Measurements from ENCODE around the gene RUNX2. TPM values are rescaled to one million over a fixed set of nuclear protein-coding genes. Genes with fewer than 3 reads are reported as not detected.

RUNX2 gene
- total RNA-seq, 1 donor from 2014 or later = 6.3 TPM

DNA sequence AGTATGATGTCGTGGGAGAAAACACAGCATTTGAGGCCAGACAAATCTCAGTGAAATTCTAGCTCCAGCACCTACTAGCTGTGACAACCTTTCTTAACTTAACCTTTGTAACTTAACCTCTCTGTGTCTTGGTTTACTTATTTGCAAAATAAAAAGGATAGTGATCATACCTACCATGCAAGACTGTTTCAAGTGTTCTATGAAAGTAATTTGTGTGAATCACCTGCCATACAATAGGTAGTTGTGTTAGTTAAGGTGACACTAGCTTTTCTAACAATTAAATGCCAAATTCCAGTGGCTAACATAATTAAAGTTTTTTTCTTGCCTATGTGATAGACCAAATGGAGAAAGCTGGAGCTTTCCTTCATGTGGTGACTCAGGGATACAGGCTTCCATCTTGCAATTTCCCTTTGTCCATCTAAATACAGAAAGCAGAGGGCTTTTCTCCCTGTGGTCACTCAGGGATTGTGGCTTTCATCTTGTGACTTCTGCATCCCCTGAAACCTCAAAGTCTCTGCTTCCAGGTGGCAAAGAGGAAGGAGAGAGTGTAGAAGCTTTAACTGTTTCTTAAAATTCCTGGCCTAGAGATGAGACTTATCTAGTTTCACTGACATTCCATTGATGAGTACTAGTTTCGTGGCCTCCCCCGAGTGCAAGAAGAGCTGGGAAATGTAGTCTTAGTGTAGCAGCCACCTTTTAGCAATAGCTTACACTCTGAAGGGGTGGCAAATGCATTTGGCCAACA, 376.1 kb downstream of the RUNX2 start:
- no peak for DNase-seq (ENCODE audit: low spot score)

DNA sequence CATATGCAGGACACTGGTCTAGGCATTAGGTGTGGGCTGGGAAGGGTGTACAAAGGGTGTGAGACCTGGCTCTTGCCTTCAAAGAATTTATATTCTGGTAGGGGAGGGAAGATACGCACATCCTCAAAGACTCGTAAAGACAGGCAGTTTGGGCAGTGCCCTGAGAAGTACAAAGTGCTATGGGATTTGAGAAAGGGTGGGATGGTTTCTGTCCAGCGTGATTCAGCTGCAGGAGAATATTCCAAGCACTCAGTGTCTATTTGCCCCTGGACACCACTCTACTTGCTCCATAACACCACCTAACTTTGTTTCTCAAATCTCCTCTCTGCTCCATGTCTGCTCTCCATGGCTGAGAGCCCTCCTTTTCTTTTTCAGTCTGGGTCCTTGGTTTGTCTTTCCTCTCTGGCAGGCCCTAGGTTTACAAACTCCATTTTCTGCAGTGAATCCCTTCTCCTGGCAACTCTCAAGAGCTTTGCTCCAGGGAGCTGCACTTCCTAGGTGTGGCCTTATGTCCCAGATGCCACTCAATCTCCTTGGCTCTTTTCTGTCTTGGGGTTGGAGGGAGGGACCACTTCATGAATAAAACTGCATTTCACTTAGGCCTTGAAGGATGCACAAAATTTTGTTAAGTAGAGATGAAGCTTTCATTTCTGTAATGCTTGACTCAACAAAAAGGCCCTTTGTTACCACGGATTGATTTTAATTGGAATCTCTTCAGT, 377.2 kb downstream of the RUNX2 start:
- no peak for DNase-seq (ENCODE audit: low spot score)

DNA sequence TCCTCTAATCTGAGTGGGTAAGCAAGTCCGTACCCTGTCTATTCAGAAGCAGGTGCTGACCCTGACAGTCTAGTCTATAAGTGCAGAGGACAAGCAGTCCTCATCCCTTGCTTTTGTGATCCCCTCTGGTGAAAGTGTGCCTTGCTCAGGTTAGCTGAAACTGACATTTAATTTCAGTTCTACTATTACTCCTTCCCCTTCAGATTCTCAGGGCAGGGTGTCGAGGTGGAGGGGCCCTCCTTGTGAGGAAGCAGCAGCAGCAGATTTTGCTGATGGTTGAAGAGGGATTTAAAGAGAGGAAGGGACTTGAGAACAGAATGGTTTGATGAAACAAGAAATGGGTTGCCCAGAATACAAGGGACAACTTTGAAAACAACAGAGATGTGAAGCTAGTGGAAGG, 378.2 kb downstream of the RUNX2 start:
- no peak for DNase-seq (ENCODE audit: low spot score)

DNA sequence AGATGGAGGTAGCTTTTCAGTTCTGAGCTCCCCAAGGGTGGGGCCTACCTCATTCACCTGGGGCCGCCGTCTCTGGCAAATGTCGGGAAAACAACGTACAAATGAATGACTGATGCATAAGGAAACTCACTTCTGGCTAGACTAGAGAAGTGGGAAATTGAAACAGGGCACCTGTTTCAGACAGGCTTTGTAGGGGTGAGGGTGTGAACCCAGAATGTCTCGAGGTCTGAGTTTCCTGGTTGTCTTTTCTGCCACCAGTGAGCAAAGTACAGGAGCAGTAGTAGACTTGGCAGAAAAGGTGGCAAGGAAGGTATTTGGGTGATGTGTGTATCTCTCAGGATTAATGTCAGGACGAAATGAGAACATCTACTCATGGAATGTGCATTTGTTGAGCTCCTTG, 379.0 kb downstream of the RUNX2 start:
- no peak for DNase-seq (ENCODE audit: low spot score)

DNA sequence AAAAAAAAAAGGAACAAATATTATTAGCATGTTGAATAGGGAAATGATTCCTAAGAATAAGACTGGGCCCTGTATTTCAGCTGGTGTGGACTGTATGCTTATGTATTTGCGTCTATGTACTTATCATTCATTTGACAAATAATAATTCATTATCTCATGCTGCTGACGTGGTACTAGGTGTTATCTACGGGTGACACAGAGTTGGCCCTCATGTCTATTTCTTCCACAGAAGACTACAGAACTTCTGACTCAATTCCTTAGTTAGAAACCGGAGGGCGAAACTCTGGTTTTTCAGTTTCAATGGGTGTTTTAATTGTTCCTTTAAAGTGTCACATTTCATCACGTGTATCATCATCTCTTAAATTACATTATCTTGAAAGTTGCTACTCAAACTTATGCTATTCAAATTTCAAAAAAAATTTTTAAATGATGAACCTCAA, 381.7 kb downstream of the RUNX2 start:
- no peak for DNase-seq (ENCODE audit: low spot score)

DNA sequence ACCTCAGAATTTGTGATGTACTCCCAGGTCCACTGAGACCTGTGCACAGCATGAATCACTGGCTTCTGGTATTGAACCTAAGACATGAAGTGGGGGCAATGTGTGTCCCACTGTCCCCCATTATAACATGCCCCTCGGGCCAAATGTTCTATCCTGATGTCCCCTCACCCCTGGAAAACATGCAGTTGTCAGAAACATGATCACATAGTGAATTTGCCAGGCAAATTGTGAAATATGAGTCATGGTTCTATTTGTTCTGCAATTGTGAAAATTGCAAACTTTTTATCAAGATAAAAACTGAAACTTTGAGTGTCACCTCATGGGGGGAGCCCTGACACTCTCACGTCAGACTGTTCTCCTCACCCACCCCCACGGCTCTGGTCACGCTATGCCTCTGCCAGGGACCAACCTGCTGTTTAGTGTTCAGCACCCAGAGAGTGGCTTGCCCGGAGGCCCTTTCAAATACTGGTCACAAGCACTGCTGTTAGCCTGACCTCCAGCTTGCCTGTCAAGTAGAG, 382.2 kb downstream of the RUNX2 start:
- DNase-seq (ENCODE audit: low spot score) = no peak

DNA sequence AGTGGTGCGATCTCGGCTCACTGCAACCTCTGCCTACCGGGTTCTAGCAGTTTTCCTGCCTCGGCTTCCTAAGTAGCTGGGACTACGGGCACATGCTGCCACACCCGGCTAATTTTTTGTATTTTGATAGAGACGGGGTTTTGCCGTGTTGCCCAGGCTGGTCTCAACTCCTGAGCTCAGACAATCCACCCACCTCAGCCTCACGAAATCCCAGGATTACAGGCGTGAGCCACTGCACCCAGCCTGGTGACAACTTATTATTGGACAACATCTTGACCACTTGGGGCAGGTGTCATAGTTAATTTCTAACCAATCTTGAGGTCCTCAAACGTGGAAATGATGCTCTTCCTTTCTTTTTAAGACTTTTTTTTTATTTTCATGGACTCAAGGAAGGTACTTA, 383.9 kb downstream of the RUNX2 start:
- DNase-seq (ENCODE audit: low spot score) = no peak

DNA sequence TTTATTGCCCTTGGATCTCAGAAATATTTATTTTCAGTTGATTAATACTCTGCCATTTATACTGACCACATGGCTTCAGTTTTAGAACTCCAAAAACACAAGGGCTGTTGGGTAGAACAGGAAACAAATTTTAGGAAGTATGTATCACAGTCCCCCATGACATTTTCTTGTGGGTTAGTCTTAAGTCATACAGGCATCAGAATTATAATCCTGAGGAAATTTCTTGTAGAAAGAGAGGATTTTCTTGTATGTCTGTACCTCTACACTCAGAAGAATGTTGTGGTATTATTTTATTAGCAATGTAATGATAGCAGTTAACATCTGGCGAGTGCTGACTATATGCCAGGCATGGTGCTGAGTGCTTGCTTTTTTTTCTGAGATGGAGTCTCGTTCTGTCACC, 384.7 kb downstream of the RUNX2 start:
- peak; percentile 26 for DNase-seq (ENCODE audit: low spot score)

Other genes with a start within 250 kb of the RUNX2 start
- gene SUPT3H, start 49.6 kb downstream of the RUNX2 start, total RNA-seq (ENCODE audit: insufficient read depth, low replicate concordance) = 6.5 TPM

Data from umbilical cord (tissue), 2 donors.